KOPT-K1 (cell line): ENCODE measurements around the gene SP6.

Experiments used
- H3K27ac ChIP-seq: fragments of 200-600 bp; sonication (generic); 2 replicates; pipeline ENCODE4 v1.5.1; 2016; ENCODE audit warnings: antibody characterized with exemption, mild to moderate bottlenecking, low read depth, low read length; ENCODE audit not compliant: poor library complexity, severe bottlenecking
- H3K36me3 ChIP-seq: fragments of 200-600 bp; sonication (generic); 2 replicates; pipeline ENCODE4 v1.5.1; 2017; ENCODE audit warnings: antibody characterized with exemption, mild to moderate bottlenecking, low read length, moderate library complexity; ENCODE audit not compliant: insufficient read depth
- H3K9me3 ChIP-seq: fragments of 200-600 bp; sonication (generic); 2 replicates; pipeline ENCODE4 v1.5.1; 2017; ENCODE audit warnings: antibody characterized with exemption, low read length, mild to moderate bottlenecking; ENCODE audit not compliant: insufficient read depth, poor library complexity, severe bottlenecking

The SP6 gene

DNA sequence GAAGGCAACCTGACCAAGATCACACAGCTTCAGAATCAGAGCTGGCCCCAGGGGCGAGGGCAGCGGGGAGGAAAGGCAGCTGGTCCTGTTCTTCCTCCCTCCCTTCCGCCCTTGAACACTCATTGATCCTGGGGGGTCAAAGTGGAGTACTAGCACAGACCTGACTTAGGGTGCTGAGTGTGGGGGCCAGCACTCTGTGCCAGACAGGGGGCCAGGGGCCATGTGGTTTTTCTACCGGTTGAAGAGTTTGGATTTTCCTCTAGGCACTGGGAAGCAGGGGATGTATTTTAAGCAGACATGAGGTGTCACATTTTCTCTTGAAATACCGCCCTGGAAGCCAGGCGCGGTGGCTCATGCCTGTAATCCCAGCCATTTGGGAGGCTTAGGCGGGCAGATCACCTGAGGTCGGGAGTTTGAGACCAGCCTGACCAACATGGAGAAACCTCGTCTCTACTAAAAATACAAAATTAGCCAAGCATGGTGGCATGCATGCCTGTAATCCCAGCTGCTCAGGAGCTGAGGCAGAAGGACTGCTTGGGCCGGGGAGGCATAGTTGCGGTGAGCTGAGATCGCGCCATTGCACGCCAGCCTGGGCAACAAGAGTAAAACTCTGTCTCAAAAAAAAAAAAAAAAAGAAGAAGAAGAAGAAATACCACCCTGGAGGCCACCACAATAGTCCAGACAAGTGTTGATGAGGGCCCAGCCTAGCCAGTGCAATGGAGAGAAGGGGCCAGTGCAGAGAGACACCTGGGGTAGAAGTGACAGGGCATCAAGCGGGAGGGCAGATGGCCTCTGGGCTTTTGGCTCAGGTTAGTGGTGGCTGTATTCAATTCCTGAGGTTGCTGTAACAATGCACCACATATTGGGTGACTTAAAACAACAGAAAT lies 44.7 kb downstream of the SP6 start:
- Histone ChIP-seq H3K36me3 (peaks cover 45% of the 10 kb centered on the region), H3K27ac (no peak overlapping the region)

DNA sequence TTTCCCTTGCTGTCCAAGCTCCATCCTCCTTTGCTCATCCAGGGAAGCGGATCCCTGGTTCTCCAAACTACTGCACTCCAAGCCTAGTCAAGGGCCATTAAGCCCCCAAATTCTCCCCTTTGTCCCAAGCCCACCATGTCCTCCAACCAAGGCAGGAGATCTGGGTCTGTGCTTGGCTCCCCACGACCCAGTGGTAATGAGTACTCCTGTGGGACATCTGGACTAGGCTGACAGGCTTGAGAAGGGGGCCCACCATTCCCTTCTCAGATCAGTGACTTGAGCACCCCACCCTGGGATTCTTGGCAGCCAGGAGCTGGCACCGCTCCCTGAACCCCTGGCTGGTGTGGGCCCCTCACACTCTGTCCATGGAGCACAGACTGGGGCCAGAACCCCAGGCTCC lies 46.5 kb downstream of the SP6 start:
- peaks cover 29% of the 10 kb centered on the region; the same call in 1 of the 2 replicates for H3K36me3 ChIP-seq
- no peak overlapping the region for H3K27ac ChIP-seq
- no peaks in the 10 kb centered on the region for H3K9me3 ChIP-seq

More for the DNA sequence above, 44.7 kb downstream of the SP6 start:
- no peaks in the 10 kb centered on the region for H3K9me3 ChIP-seq

DNA sequence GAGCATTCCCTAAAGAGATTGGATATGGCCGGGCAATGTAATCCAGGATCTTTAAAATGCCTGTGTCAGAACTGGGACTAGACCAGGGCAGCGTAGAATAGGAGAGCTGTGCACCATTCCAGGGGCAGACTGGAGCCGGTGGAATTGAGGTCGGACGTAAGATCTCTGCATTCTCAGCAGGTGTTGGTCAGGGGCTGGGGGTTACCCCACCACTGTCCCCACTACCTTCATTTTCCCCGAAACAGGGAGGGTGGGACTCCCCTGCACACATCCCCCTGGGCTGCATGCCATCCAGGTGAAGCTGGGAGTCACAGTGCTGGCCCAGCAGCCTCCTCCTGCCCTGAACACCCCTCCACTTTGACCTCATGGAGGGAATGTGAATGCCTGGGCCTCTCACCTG lies 47.2 kb downstream of the SP6 start:
- Histone ChIP-seq H3K27ac (no peak overlapping the region), H3K9me3 (no peaks in the 10 kb centered on the region), H3K36me3 (peaks cover 22% of the 10 kb centered on the region; the same call in 1 of the 2 replicates)

DNA sequence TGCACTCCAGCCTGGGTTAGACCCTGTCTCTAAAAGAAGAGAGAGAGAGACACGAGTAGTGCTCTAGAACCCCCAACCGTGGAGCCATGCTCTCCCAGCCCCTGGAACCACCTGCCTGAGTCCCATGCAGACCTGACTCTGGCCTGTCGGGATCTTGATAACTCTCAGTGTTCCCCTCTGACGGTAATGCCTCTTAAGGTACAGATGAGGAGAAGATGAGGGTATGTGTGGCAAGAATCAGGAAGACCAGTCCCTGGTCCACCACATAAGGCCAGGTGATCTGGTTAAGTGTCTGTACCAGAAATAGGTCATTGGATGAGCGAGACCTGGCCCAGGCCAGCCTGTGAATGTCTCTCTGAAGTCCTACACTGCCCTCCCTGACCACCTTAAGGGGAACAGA lies 47.8 kb downstream of the SP6 start:
- H3K27ac ChIP-seq, result no peak overlapping the region
- H3K36me3 ChIP-seq, result peaks cover 16% of the 10 kb centered on the region; the same call in 1 of the 2 replicates
- H3K9me3 ChIP-seq, result no peaks in the 10 kb centered on the region

DNA sequence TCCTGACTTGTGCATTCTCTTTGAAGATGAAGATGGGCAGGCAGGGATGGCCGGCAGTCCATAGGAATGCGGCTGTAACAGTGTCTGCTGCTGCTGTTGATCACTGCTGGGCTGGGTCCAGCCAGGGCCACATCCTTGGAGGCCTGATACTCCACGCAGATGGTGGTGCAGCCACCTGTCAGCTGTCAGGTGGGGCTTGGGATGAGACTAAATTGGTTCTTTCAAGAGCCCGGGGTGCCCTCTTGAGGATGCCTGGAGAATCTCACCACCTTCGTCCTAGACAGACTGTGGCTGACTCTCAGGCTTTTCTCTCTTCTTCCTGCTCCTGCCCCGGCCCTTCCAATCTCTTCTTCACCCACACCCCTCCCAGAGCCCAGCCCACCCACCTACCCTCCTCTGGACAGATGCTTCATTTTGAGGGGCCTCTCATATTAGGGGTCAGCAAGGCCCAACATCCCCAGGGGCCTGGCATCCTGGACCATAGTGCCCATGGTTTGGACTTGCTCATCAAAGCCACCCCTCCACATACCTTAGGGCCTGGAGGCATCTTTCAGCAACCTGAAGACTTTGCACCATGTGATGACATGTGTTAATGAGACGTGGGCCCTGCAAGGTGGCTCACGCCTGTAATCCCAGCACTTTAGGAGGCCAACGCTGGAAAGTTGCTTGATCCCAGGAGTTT lies 48.5 kb downstream of the SP6 start:
- Histone ChIP-seq H3K9me3 (no peaks in the 10 kb centered on the region), H3K27ac (no peak overlapping the region)

DNA sequence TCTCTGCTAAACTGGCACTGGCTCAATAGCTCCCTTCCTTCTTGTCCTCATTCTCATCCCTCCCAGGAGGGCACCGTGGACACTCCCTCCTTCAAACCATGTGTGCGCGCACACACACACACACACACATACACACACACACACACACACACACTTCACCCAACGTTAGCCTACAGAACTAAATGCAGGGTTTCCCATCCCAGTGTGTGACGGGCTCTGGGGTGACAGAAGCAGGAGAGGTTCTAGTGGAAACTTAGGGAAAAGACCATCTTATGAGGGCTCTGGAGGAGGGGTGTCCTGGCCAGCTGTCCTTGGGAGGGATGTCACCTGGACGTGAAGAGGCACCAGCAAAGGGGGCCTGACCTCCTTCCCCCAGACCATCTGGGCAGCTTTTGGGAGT lies 49.1 kb downstream of the SP6 start:
- Histone ChIP-seq H3K36me3 (peaks cover 3% of the 10 kb centered on the region; the same call in 1 of the 2 replicates), H3K9me3 (no peaks in the 10 kb centered on the region), H3K27ac (no peak overlapping the region)

More for the DNA sequence above, 48.5 kb downstream of the SP6 start:
- H3K36me3 ChIP-seq, result peaks cover 9% of the 10 kb centered on the region; the same call in 1 of the 2 replicates

DNA sequence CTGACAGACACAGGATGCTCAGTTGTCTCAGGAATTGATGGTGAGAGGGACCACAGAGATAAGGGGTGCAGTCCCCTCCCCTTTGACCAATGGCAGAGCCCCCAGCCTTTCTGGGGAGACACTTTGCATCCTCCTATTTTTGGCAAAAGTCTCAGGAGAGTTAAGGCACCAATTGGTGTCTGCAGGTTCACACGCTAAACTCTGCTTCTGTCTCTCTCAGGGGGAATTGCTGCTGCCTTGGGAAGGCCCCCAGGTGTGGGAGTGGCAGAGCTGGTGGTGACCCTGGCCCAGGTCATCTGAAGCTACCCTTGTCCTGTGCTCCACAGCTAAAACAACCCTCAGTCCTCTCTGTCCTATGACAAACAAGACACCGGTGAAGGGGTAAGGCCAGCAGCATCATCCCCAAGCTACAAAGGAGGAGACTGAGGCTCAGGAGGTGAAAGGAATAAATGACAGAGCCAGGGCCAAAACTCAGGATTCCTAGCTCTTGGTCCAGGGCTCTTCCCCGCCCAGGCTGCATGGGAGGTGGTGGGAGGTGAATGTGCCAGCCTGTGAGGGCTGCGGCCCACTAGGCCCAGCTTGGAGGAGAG lies 49.7 kb downstream of the SP6 start:
- H3K27ac ChIP-seq, result no peak overlapping the region
- H3K36me3 ChIP-seq, result no peaks in the 10 kb centered on the region
- no peaks in the 10 kb centered on the region for H3K9me3 ChIP-seq

DNA sequence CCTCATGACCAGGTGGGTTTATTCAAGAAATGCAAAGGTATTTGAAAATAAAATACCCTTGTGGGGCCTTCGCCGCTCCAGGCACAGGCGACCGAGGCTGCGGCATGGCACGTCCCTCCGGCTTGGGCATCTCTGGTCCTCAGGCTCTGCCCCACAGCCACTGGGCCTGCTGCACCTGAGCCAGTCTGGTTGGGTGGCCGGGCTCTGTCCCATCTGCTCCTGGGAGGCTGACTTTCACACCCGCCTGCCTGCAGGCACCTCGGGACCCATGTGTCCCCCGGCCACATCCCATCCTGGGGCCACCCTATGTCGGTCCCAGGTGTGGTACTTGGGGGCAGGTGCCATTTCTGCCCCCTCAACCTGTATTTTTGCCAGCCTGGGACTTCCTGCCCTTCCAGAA lies 50.3 kb downstream of the SP6 start:
- H3K27ac ChIP-seq, result no peak overlapping the region
- no peaks in the 10 kb centered on the region for H3K36me3 ChIP-seq
- H3K9me3 ChIP-seq, result no peaks in the 10 kb centered on the region

DNA sequence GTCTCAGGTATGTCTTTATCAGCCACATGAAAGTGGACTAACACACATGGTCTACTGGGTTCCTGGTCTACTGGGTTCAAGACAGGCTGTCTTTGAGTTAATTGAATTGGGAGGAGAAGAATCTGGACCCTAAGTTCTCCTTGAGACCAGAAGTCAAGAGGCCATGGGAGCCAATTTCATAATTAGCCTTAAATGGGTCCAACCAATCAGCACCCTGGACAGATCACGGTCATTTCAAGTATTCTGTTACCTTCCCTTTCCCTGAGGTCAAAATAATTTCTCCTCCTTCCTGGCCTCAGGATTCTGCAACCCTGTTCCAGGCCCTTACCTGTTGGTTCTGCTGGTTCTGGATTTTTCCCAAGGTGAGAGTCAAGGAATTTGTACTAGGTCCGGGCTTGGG lies 53.2 kb downstream of the SP6 start:
- H3K9me3 ChIP-seq, result no peaks in the 10 kb centered on the region
- no peaks in the 10 kb centered on the region for H3K36me3 ChIP-seq
- no peak overlapping the region for H3K27ac ChIP-seq
